SU-DHL-6 (cell line): Measurements from ENCODE around the gene VPS13A.

Experiments used
- H2AFZ ChIP-seq: fragments of 200-600 bp; sonication (generic); 2 replicates; pipeline ENCODE4 v1.6.1; 2014; ENCODE audit warnings: low read depth, mild to moderate bottlenecking, moderate library complexity, mixed read lengths, antibody characterized with exemption, low read length; ENCODE audit not compliant: severe bottlenecking
- H3F3A ChIP-seq: fragments of 200-600 bp; shearing (Covaris generic); 2 replicates; pipeline ENCODE4 v1.6.0; 2016; ENCODE audit warnings: antibody characterized with exemption, mild to moderate bottlenecking; ENCODE audit not compliant: insufficient read depth
- H3K27ac ChIP-seq: fragments of 200-600 bp; sonication (generic); 2 replicates; pipeline ENCODE4 v1.5.1; 2016; ENCODE audit warnings: low read depth, mild to moderate bottlenecking, low read length, moderate library complexity, mixed read lengths
- H3K27me3 ChIP-seq: fragments of 200-600 bp; sonication (generic), shearing (Covaris generic); 2 replicates; pipeline ENCODE4 v1.6.0; 2014; ENCODE audit warnings: mild to moderate bottlenecking, low read length
- H3K36me3 ChIP-seq: fragments of 200-600 bp; sonication (generic); 2 replicates; pipeline ENCODE4 v1.6.1; 2014; ENCODE audit warnings: mild to moderate bottlenecking, low read length, mixed read lengths
- H3K4me2 ChIP-seq: fragments of 300-600, 200-600 bp; shearing (Covaris generic), sonication (generic); 2 replicates; pipeline ENCODE4 v1.6.0; 2014; ENCODE audit warnings: low read length, low read depth, mild to moderate bottlenecking; ENCODE audit not compliant: poor library complexity, severe bottlenecking
- H3K4me3 ChIP-seq: fragments of 200-600 bp; sonication (generic); 2 replicates; pipeline ENCODE4 v1.5.1; 2014; ENCODE audit warnings: antibody characterized with exemption, low read length, mild to moderate bottlenecking, mixed read lengths; ENCODE audit not compliant: insufficient read depth, poor library complexity, severe bottlenecking
- H3K79me2 ChIP-seq: fragments of 200-600 bp; sonication (generic); 2 replicates; pipeline ENCODE4 v1.6.1; 2014; ENCODE audit warnings: mild to moderate bottlenecking, low read length, moderate library complexity; ENCODE audit not compliant: insufficient read depth
- H3K9ac ChIP-seq: fragments of 200-600 bp; sonication (generic); 2 replicates; pipeline ENCODE4 v1.7.0; 2014; ENCODE audit warnings: mild to moderate bottlenecking, low read length
- H3K9me2 ChIP-seq: fragments of 200-600 bp; sonication (generic); replicated peaks from 2 replicates; pipeline ENCODE4 v1.6.1; 2014; ENCODE audit warnings: low read length; ENCODE audit not compliant: insufficient read depth
- H3K9me3 ChIP-seq: fragments of 200-600 bp; sonication (generic); 2 replicates; pipeline ENCODE4 v1.6.1; 2014; ENCODE audit warnings: low read length, mixed read lengths; ENCODE audit not compliant: insufficient read depth
- H4K20me1 ChIP-seq: fragments of 200-600 bp; sonication (generic); 2 replicates; pipeline ENCODE4 v1.6.1; 2014; ENCODE audit warnings: low read depth, mild to moderate bottlenecking, antibody characterized with exemption, low read length, moderate library complexity, mixed read lengths
- EZH2phosphoT487 ChIP-seq: fragments of 200-600 bp; sonication (generic), shearing (Covaris generic); conservative IDR thresholded peaks from 2 replicates; pipeline ENCODE4 v1.6.1; 2018; ENCODE audit warnings: mild to moderate bottlenecking, antibody characterized with exemption, low read length, moderate library complexity, mixed read lengths
- TF ChIP-seq, protein P1 (sequence below): fragments of 200-600 bp; sonication (generic); IDR thresholded peaks from one replicate; pipeline ENCODE4 v1.5.1; 2017; ENCODE audit warnings: antibody characterized with exemption, mild to moderate bottlenecking, low read length, moderate library complexity; ENCODE audit not compliant: insufficient read depth, poor library complexity, severe bottlenecking

VPS13A gene

DNA sequence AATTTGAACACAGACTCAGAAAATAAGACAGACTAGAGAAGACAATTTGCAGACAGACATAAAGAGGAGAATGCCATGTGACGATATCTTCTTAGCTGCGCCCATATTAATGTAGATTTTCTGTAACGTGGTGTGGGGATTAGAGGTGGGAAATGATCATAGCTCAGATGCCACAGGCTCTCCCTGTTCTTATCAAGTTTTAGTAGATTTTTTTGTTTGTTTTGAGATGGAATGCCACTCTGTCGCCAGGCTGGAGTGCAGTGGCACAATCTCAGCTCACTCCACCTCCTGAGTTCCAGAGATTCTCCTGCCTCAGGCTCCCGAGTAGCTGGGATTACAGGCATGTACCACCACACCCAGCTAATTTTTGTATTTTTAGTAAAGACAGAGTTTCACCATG lies 59.4 kb downstream of the VPS13A start:
- no peak for TF ChIP-seq EZH2phosphoT487
- TF ChIP-seq, protein P1, sequence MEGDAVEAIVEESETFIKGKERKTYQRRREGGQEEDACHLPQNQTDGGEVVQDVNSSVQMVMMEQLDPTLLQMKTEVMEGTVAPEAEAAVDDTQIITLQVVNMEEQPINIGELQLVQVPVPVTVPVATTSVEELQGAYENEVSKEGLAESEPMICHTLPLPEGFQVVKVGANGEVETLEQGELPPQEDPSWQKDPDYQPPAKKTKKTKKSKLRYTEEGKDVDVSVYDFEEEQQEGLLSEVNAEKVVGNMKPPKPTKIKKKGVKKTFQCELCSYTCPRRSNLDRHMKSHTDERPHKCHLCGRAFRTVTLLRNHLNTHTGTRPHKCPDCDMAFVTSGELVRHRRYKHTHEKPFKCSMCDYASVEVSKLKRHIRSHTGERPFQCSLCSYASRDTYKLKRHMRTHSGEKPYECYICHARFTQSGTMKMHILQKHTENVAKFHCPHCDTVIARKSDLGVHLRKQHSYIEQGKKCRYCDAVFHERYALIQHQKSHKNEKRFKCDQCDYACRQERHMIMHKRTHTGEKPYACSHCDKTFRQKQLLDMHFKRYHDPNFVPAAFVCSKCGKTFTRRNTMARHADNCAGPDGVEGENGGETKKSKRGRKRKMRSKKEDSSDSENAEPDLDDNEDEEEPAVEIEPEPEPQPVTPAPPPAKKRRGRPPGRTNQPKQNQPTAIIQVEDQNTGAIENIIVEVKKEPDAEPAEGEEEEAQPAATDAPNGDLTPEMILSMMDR = no peak
- H2AFZ ChIP-seq = no peak overlapping the region
- H3K9me3 ChIP-seq = no peaks in the 10 kb centered on the region
- H4K20me1 ChIP-seq = no peaks in the 10 kb centered on the region
- peaks cover 13% of the 10 kb centered on the region for H3K36me3 ChIP-seq
- H3K4me3 ChIP-seq = no peak overlapping the region
- H3K79me2 ChIP-seq = no peaks in the 10 kb centered on the region
- H3K9me2 ChIP-seq = no peaks in the 10 kb centered on the region
- no peak overlapping the region for H3K27ac ChIP-seq
- no peaks in the 10 kb centered on the region for H3F3A ChIP-seq
- no peaks in the 10 kb centered on the region for H3K27me3 ChIP-seq
- H3K9ac ChIP-seq = no peak overlapping the region
- H3K4me2 ChIP-seq = no peak overlapping the region

DNA sequence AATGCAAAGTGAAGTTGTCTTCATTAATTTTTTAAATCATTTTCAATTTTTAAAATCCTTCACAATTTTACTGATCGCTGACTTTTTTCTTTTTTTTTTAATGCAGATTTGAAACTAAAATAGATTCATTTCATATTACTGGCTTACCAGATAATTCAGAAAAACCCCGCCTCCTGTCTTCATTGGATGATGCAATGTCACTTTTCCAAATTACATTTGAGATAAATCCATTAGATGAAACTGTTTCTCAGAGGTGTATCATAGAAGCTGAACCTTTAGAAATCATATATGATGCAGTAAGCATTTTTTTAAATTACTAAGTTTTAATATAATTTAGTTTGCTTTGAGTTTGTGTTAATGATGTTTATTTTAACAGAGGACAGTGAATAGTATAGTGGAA lies 60.6 kb downstream of the VPS13A start:
- no peaks in the 10 kb centered on the region for H3F3A ChIP-seq
- no peak overlapping the region for H3K4me2 ChIP-seq
- H3K79me2 ChIP-seq = no peaks in the 10 kb centered on the region
- peaks cover 20% of the 10 kb centered on the region for H3K36me3 ChIP-seq
- H4K20me1 ChIP-seq = no peaks in the 10 kb centered on the region
- H3K9ac ChIP-seq = no peak overlapping the region
- no peak for TF ChIP-seq EZH2phosphoT487
- TF ChIP-seq, protein P1 = no peak
- H3K27ac ChIP-seq = no peak overlapping the region
- no peak overlapping the region for H3K4me3 ChIP-seq
- H2AFZ ChIP-seq = no peak overlapping the region
- no peaks in the 10 kb centered on the region for H3K27me3 ChIP-seq
- no peaks in the 10 kb centered on the region for H3K9me3 ChIP-seq
- H3K9me2 ChIP-seq = no peaks in the 10 kb centered on the region

DNA sequence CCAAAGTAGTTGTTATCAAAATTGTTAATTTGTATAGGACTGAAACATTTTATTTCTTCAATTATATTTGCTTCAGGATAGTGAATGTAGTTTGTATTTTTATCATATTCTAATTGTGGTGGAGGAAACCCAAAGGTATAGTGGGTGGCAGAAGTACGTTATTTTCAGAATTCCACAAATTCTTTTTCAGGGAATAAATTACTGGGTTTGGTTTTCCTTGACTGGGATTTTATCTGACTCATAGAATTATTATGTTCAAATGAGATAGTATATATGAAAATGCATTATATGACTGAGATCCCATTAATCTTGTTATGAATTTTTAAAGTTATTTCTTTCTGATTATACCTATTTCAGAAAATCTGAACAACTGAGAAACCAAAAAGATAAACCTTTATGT lies 73.7 kb downstream of the VPS13A start:
- H3F3A ChIP-seq = no peaks in the 10 kb centered on the region
- H3K4me2 ChIP-seq = no peak overlapping the region
- no peaks in the 10 kb centered on the region for H3K9me3 ChIP-seq
- no peak overlapping the region for H3K4me3 ChIP-seq
- H3K36me3 ChIP-seq = no peaks in the 10 kb centered on the region
- no peak overlapping the region for H3K27ac ChIP-seq
- no peaks in the 10 kb centered on the region for H3K79me2 ChIP-seq
- no peak overlapping the region for H2AFZ ChIP-seq
- no peak for TF ChIP-seq EZH2phosphoT487
- TF ChIP-seq, protein P1 = no peak
- no peaks in the 10 kb centered on the region for H3K9me2 ChIP-seq
- no peak overlapping the region for H3K9ac ChIP-seq
- H4K20me1 ChIP-seq = no peaks in the 10 kb centered on the region
- no peaks in the 10 kb centered on the region for H3K27me3 ChIP-seq

DNA sequence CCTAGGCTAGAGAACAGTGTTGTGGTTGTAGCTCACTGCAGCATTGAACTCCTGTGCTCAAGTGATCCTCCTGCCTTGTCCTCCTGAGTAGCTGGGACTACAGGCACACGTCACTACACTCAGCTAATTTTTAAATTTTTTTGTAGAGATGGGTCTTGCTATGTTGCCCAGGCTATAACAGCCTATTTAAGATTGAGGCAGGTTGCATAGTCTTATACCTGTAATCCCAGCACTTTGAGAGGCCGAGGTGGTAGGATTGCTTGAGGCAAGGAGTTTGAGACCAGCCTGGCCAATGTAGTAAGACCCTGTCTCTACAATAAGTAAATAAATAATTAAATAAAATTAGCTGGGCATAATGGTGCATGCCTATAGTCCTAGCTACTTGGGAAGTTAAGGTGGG lies 79.9 kb downstream of the VPS13A start:
- no peak overlapping the region for H3K4me3 ChIP-seq
- H4K20me1 ChIP-seq = no peaks in the 10 kb centered on the region
- no peak overlapping the region for H3K4me2 ChIP-seq
- H3F3A ChIP-seq = no peaks in the 10 kb centered on the region
- H3K9me2 ChIP-seq = no peaks in the 10 kb centered on the region
- 0 out of 2 replicates have a peak, but pooled peaks cover 7% of the 10 kb centered on the region for H3K36me3 ChIP-seq
- no peaks in the 10 kb centered on the region for H3K27me3 ChIP-seq
- no peak for TF ChIP-seq EZH2phosphoT487
- TF ChIP-seq, protein P1 = no peak
- no peak overlapping the region for H3K9ac ChIP-seq
- no peak overlapping the region for H2AFZ ChIP-seq
- H3K79me2 ChIP-seq = no peaks in the 10 kb centered on the region
- no peaks in the 10 kb centered on the region for H3K9me3 ChIP-seq
- no peak overlapping the region for H3K27ac ChIP-seq
